Mesothelial cell of epicardium (in vitro differentiated cells): ENCODE measurements around the gene USPL1. TPM values are rescaled to one million over a fixed set of nuclear protein-coding genes. Genes with fewer than 3 reads are reported as not detected.

Experiments
- DNase-seq, 2 experiments: peaks; one replicate each; pipeline ENCODE4 v3.0.0; 2021; ENCODE audit warnings: low spot score in 2 of 2; ENCODE audit not compliant: unreplicated experiment in 2 of 2
- H3K27ac Mint-ChIP-seq: 2 replicates; pipeline ENCODE4 v1.8.0; 2021; ENCODE audit warnings: mixed read lengths
- H3K27me3 Mint-ChIP-seq: 2 replicates; pipeline ENCODE4 v1.8.0; 2021; ENCODE audit warnings: low read depth, mixed read lengths
- H3K36me3 Mint-ChIP-seq: 2 replicates; pipeline ENCODE4 v1.8.0; 2021; ENCODE audit warnings: mixed read lengths
- H3K4me1 Mint-ChIP-seq: 2 replicates; pipeline ENCODE4 v1.8.0; 2021; ENCODE audit warnings: mixed read lengths
- H3K4me3 Mint-ChIP-seq: 2 replicates; pipeline ENCODE4 v1.8.0; 2021; ENCODE audit warnings: mild to moderate bottlenecking, moderate library complexity, mixed read lengths
- H3K9me3 Mint-ChIP-seq: 2 replicates; pipeline ENCODE4 v1.8.0; 2021; ENCODE audit warnings: mixed read lengths
- total RNA-seq: library from RNA; stranded (reverse); gene quantifications from 3 replicates; pipeline ENCODE4 v1.2.1, GENCODE V29; 2021
- TF ChIP-seq, protein P1 (sequence below): fragments of 200-600 bp; sonication (generic); IDR thresholded peaks from one replicate; pipeline ENCODE4 v1.5.0; 2021; ENCODE audit warnings: antibody characterized with exemption; ENCODE audit not compliant: unreplicated experiment

Gene USPL1
- total RNA-seq, 1 donor from 2014 or later = 21.4 TPM

GRCh38 chr13:30685320-30685859 lies 67.7 kb downstream of the USPL1 start:
- Mint-ChIP-seq H3K4me3 (no peak overlapping the region), H3K36me3 (no peaks in the 10 kb centered on the region), H3K4me1 (peaks cover 9% of the 10 kb centered on the region), H3K9me3 (peaks cover 9% of the 10 kb centered on the region), H3K27me3 (no peaks in the 10 kb centered on the region), H3K27ac (no peak overlapping the region)
- TF ChIP-seq, protein P1, sequence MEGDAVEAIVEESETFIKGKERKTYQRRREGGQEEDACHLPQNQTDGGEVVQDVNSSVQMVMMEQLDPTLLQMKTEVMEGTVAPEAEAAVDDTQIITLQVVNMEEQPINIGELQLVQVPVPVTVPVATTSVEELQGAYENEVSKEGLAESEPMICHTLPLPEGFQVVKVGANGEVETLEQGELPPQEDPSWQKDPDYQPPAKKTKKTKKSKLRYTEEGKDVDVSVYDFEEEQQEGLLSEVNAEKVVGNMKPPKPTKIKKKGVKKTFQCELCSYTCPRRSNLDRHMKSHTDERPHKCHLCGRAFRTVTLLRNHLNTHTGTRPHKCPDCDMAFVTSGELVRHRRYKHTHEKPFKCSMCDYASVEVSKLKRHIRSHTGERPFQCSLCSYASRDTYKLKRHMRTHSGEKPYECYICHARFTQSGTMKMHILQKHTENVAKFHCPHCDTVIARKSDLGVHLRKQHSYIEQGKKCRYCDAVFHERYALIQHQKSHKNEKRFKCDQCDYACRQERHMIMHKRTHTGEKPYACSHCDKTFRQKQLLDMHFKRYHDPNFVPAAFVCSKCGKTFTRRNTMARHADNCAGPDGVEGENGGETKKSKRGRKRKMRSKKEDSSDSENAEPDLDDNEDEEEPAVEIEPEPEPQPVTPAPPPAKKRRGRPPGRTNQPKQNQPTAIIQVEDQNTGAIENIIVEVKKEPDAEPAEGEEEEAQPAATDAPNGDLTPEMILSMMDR = no peak
- no peak for DNase-seq

- H3K4me3 Mint-ChIP-seq = no peak overlapping the region
- H3K4me1 Mint-ChIP-seq = peaks cover 9% of the 10 kb centered on the region
- no peaks in the 10 kb centered on the region for H3K27me3 Mint-ChIP-seq
- H3K36me3 Mint-ChIP-seq = no peaks in the 10 kb centered on the region
- TF ChIP-seq, protein P1 = no peak
- DNase-seq = no peak
- peaks cover 9% of the 10 kb centered on the region for H3K9me3 Mint-ChIP-seq
- no peak overlapping the region for H3K27ac Mint-ChIP-seq
These were observed 68.3 kb downstream of the USPL1 start for GRCh38 chr13:30685987-30686386.

DNA sequence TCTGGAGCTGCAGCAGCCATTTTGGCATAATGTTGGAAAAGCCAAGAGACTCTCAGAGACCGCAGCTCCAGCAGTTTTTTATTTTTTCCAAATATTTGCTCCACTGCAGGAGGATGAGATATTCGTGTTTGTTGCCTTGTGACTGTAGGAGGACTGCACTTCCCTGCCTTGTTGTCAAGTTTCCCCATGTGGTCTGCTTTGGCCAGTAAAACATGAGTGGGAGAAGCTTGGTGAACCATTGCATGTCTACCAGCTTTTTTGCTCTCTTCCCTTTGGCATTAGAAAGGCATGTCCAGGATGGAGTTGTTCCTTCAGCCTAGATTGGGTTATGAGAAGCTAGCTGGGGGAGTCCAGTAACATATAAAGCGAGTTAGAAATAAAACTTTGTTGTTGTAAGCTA lies 69.9 kb downstream of the USPL1 start:
- Mint-ChIP-seq H3K36me3 (no peaks in the 10 kb centered on the region), H3K9me3 (peaks cover 9% of the 10 kb centered on the region), H3K4me3 (no peak overlapping the region), H3K27ac (no peak overlapping the region), H3K27me3 (no peaks in the 10 kb centered on the region), H3K4me1 (peaks cover 3% of the 10 kb centered on the region)
- DNase-seq = no peak
- TF ChIP-seq, protein P1 = no peak

DNA sequence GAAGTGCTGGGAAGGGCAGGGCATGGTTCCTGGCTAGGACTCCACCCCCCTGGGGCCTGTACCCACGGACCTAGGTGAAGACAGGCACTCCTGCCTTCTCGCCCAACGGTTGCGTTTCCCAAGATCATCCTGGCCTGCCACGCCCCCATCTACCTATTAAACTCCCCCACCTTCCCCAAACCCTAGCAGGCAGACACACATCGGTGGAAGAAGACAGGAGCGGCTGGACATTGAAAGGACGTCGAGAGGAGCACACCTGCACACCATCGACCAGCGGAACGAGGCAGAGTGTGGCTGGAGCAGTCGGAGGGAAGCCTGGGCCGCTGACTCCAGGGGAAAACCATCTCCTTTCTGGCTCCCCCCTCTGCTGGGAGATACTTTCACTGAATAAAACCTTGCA lies 72.0 kb downstream of the USPL1 start:
- TF ChIP-seq, protein P1 = no peak
- no peak overlapping the region for H3K4me3 Mint-ChIP-seq
- H3K27ac Mint-ChIP-seq = no peak overlapping the region
- no peaks in the 10 kb centered on the region for H3K27me3 Mint-ChIP-seq
- no peaks in the 10 kb centered on the region for H3K4me1 Mint-ChIP-seq
- DNase-seq = no peak
- H3K36me3 Mint-ChIP-seq = no peaks in the 10 kb centered on the region
- H3K9me3 Mint-ChIP-seq = peaks cover 18% of the 10 kb centered on the region

GRCh38 chr13:30690282-30691188 lies 72.8 kb downstream of the USPL1 start:
- DNase-seq = no peak
- Mint-ChIP-seq H3K4me1 (peaks cover 3% of the 10 kb centered on the region), H3K27me3 (no peaks in the 10 kb centered on the region), H3K9me3 (peaks cover 18% of the 10 kb centered on the region), H3K27ac (peak overlapping the region; percentile 5), H3K4me3 (peak overlapping the region; percentile 2), H3K36me3 (no peaks in the 10 kb centered on the region)
- TF ChIP-seq, protein P1 = no peak
